ENCODE results near the gene TIRAP.

The TIRAP gene

DNA sequence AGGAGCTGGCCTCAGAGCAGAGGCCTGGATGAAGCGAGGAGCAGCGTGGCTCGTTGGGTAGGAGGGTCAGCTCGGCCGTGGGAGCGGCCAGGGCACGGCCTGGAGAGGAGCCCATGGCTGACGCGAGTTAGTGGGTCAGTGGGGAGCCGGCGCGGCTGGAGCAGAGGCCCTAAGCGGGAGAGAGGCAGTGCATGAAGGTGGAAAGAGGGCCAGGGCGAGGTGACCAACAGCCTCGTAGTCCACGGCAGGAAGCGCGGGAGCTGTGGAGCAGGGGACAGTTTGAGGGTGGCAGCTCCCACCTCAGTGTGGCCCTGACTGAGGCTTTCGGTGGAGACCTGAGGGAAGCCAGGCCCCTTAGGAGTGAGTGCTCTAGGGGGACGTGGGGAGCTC is 45.1 kb downstream of the TIRAP start:
- Mint-ChIP-seq H3K9me3 (no peaks in the 10 kb centered on the region), H3K27me3 (ENCODE audit: low read depth) (no peaks in the 10 kb centered on the region), H3K4me1 (peaks cover 21% of the 10 kb centered on the region), H3K36me3 (ENCODE audit: low read depth) (peaks cover 3% of the 10 kb centered on the region), H3K27ac (peak overlapping the region in 1 of 3 experiments; percentile 13), H3K4me3 (no peak overlapping the region)
- TF ChIP-seq, protein P1, sequence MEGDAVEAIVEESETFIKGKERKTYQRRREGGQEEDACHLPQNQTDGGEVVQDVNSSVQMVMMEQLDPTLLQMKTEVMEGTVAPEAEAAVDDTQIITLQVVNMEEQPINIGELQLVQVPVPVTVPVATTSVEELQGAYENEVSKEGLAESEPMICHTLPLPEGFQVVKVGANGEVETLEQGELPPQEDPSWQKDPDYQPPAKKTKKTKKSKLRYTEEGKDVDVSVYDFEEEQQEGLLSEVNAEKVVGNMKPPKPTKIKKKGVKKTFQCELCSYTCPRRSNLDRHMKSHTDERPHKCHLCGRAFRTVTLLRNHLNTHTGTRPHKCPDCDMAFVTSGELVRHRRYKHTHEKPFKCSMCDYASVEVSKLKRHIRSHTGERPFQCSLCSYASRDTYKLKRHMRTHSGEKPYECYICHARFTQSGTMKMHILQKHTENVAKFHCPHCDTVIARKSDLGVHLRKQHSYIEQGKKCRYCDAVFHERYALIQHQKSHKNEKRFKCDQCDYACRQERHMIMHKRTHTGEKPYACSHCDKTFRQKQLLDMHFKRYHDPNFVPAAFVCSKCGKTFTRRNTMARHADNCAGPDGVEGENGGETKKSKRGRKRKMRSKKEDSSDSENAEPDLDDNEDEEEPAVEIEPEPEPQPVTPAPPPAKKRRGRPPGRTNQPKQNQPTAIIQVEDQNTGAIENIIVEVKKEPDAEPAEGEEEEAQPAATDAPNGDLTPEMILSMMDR (IDR thresholded peaks at IDR 0.05; ENCODE audit: unreplicated experiment in 3 of 3), result no peak

DNA sequence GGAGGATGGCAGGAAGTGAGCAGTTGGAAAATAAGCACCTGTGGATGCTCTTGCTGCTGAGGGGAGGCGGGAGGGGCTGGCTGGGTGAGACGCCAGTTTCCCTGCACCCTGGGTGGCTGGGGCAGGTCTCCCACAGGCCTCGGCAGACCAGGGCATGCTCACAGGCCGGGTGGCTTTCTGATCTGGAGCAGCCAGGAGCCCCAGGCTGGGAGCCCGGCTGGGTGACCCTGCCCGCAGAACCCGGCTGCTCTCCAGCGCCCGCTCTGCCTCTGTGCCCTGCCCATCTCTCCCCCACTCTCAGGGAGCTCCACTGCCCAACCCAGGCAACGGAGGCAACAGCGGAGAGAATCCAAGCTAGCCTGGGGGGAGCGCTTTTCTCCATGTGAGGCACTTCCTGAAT is 45.6 kb downstream of the TIRAP start:
- Mint-ChIP-seq H3K4me1 (peaks cover 21% of the 10 kb centered on the region), H3K9me3 (no peaks in the 10 kb centered on the region), H3K36me3 (ENCODE audit: low read depth) (peaks cover 8% of the 10 kb centered on the region), H3K27me3 (ENCODE audit: low read depth) (no peaks in the 10 kb centered on the region), H3K27ac (no peak overlapping the region), H3K4me3 (no peak overlapping the region)
- TF ChIP-seq, protein P1 (IDR thresholded peaks at IDR 0.05; ENCODE audit: unreplicated experiment in 3 of 3), result no peak

DNA sequence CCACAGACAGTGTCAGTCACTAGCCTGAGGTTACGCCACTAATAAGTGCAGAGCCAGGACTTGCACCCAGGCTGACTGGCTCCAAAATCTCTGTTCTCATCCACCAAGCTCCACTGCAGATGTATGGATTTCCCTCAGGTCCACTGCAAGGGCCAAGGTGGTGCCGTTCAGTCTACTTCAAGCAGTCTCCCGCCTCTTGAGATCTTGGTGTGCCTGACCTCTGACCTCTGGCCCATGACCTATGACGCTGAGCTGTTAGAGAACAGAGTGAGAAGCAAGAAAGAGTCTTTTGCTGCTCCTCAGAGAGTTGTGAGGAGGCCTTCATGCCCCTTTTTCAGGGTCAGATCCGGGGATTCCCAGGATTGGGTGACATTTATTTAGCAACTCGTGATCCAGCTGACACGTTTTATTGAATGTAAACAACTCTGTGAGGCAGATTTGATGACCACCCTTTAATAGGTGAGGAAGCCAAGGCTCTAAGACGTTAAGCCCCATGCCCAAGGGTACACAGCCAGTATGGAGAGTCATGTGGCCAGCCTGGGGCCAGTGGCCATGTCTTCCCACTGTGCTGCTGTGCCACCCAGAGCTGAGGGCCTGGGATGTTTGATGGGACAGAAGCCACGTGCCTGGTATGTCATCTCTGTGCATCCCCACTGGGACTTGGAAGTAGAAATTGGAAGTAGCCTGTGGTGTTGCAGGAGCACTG is 46.2 kb downstream of the TIRAP start:
- TF ChIP-seq, protein P1 (IDR thresholded peaks at IDR 0.05; ENCODE audit: unreplicated experiment in 3 of 3), result no peak

DNA sequence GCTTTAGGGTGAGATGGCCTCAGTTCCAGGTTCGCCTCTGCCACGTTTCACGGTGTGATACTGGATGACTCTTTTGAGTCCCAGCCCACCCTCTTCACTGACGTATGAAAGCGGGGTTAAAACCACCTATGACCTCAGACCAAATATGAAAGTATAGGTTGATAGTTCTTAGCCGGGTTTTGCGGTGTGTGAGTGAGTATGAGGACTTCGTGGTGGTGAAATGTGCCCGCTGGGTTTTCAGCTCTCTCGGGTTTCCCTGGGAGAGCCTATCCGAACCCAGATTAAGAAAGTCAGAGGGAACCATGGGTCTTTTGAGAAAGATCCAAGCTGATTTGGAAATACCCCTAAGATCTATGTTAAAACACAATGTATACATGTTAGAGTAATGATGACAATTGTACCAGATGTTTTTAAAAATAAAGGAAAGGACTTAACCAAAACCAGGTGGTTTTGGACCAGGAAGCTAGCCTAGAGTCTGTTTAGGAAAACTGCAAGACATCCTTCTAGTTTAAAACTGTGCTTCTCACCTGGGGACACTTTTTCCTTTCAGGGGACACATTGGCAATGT is 46.8 kb downstream of the TIRAP start:
- Mint-ChIP-seq H3K4me3 (no peak overlapping the region), H3K36me3 (ENCODE audit: low read depth) (peaks cover 14% of the 10 kb centered on the region), H3K27me3 (ENCODE audit: low read depth) (no peaks in the 10 kb centered on the region), H3K4me1 (peaks cover 22% of the 10 kb centered on the region), H3K27ac (peak overlapping the region in 1 of 3 experiments; percentile 26), H3K9me3 (no peaks in the 10 kb centered on the region)
- TF ChIP-seq, protein P1 (IDR thresholded peaks at IDR 0.05; ENCODE audit: unreplicated experiment in 3 of 3), result no peak

More for the DNA sequence above, 46.2 kb downstream of the TIRAP start:
- H3K4me3 Mint-ChIP-seq, result no peak overlapping the region
- H3K27ac Mint-ChIP-seq, result no peak overlapping the region
- no peaks in the 10 kb centered on the region for H3K9me3 Mint-ChIP-seq
- H3K36me3 Mint-ChIP-seq (ENCODE audit: low read depth), result peaks cover 14% of the 10 kb centered on the region
- H3K4me1 Mint-ChIP-seq, result peaks cover 21% of the 10 kb centered on the region
- no peaks in the 10 kb centered on the region for H3K27me3 Mint-ChIP-seq (ENCODE audit: low read depth)

DNA sequence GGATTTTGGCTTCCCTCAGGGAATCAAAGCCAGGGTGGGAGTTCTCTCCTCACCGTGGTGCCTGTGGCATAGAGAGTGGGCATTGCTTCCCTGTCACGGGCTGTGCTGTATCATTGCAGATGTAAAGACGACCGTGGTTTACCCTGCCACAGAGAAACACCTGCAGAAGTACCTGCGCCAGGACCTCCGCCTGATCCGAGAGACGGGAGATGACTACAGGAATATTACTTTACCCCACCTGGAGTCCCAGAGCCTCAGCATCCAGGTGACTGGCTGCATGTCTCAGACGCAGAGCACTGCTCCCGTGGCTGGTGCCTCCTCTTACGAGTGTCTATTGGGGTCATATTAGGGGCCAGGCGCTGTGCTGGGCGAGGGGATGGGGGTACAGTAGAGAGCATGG is 48.4 kb downstream of the TIRAP start:
- Mint-ChIP-seq H3K27me3 (ENCODE audit: low read depth) (peaks cover 4% of the 10 kb centered on the region), H3K36me3 (ENCODE audit: low read depth) (peaks cover 17% of the 10 kb centered on the region), H3K4me3 (no peak overlapping the region), H3K27ac (no peak overlapping the region), H3K9me3 (no peaks in the 10 kb centered on the region), H3K4me1 (peaks cover 29% of the 10 kb centered on the region)
- TF ChIP-seq, protein P1 (IDR thresholded peaks at IDR 0.05; ENCODE audit: unreplicated experiment in 3 of 3), result no peak

Data from nephron (organoid).